GM12892 (cell line): Measurements from ENCODE around the gene TACC2.

Experiments used
- POLR2A ChIP-seq: IDR thresholded peaks from 2 replicates; pipeline ENCODE4 v1.6.1; 2011; ENCODE audit warnings: low read depth, low read length, control low read depth
- POLR2AphosphoS5 ChIP-seq: IDR thresholded peaks from 2 replicates; pipeline ENCODE4 v1.6.1; 2011; ENCODE audit warnings: low read depth, low read length, control low read depth
- TAF1 ChIP-seq: IDR thresholded peaks from 2 replicates; pipeline ENCODE4 v1.6.1; 2011; ENCODE audit warnings: low read depth, mild to moderate bottlenecking, control low read depth, low read length, borderline replicate concordance

- TF ChIP-seq POLR2AphosphoS5 (no peak), POLR2A (no peak), TAF1 (no peak)
Observed at GRCh38 chr10:122299423-122300075, 310.6 kb downstream of the TACC2 start.
